NCI-H345 treated with DMSO at 0.1 percent for 48 hours (cell line): Measurements from ENCODE around the gene RPS21.
A peak's percentile ranks its signal among the peaks of the same experiment; 100 is the strongest.

Experiments
- DNase-seq: peaks from one replicate; lab custom pipeline; 2025; ENCODE audit not compliant: unreplicated experiment; lab: John Stamatoyannopoulos, UW

The RPS21 gene

DNA sequence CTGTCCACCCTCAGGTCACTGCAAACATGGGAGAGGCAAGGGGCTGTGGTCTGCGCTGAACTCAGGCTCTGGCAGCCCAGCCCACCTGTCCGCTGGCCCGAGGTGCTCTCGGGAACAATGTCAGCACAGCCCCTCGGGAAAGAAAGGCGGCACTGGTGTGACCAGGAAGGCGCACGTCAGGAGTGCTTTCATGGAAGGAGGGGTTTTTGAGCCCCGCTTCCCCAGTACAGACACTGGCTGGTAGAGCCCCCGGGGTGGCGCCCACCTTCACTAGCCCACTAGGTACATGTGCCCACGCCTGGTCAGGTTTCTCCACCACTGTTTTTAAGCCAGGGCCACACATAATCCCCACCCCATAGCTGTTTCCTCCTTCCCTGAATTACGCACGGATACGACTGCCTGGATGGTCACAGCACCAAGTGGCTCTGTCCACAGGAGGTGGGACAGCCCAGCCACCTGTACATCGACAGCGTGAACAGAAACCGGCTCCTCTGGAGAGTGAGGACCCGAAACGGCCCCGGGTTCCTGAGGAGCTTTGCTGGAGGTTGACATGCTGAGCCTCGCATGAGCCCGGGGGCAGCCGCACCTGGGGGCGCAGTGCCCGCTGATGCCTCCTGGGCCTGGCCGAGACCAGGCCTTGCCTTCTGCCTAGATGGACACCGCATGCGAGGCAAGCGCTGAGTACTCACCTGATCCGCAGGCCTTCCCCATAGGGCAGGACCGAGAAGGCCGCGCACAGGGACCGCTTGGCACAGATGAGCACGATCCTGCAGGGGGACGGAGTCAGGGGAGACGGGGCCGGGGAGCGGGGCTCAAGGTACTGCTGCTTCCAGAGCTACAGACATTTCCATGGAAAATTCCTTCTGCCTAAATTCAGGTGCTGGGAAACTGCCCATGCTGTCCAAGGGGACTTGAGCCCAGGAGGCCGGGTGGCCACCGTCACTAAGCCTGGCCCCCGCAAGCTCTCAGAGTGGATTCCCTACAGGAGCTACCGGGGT is 7.6 kb downstream of the RPS21 start:
- DNase-seq: no peak

DNA sequence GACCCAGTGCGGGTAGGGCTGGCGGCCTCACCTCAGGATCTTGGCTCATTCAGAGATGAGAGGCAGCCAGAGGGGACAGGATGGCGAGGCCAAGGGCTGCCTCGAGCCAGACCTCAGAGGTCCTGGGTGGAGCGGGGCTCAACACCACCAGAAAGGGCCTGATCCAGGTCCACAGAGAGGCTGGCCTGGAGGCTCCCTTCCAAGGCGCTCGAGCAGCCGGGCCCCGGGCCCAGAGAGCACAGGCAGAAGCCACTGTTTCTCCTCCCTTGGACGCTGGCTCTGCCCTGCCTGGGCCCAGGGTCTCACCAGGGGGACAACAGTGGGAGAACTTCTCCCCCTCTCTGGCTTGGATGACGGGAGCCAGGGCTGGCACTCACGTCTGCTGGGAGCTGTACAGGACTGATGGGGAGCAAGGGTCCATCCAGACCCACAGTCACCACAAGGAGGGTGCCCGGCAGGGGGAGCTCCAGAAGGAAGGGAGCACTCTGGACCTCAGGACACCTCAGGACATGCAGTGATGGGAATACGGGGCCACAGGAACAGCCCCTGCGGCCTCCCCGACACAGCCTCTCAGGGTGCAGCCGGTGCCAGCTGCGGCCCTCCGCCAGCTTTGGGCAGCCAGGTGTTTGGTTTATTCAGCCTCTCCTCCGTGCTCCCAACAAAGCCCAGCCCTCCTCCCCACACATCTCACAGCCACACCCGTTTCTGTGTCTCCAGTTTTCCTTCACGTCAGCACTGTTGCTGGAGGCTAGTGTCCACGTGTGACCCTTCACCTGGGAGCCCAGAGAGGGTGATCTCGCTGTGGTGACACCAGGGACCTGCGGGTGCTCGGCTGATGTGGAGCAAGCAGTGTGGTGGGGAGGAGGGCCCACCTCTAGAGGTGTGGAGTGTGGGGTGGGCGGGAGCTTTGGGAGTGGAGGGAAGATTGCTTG is 8.7 kb downstream of the RPS21 start:
- DNase-seq: no peak

DNA sequence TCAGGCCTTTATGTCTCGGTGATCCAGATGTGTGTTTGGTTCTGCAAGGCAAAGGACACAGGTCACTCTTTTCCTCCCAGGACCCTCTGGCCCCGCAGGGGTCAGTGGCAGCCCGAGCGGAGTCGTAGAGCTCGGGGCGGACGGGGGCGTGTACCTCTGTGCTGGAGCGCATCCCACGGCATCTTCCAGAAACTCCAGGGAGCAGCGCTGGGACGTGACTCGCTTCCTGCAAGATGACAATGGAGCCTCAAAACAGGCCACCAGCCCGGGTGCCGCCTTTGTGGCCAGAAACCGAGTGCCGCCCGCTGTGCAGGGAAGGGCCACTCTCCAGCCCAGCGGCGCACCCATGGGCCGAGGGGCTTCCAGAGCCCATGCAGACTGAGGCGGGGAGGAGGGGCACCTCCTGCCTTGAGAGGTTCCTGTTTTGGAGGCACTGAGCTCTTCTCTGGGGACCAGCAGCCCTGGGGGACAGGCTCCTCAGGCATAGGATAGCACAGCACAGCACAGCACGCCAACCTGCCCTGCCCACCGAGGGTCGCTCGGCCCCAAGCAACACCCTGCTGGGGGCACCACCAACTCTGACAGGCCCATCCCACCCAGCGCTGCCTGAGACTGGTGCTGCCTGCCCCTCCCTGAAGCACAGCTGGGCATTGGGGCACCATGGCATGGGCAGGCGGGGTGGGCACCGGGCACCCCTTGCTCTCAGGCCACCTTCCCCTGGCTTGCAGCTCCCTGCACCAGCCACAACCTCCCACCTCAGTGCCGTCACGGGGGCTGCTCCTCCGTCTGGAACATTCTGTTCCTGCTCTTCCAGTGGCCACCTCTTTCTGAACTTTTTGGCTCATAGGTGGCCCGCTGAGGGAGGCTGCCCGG is 9.7 kb downstream of the RPS21 start:
- DNase-seq: no peak

DNA sequence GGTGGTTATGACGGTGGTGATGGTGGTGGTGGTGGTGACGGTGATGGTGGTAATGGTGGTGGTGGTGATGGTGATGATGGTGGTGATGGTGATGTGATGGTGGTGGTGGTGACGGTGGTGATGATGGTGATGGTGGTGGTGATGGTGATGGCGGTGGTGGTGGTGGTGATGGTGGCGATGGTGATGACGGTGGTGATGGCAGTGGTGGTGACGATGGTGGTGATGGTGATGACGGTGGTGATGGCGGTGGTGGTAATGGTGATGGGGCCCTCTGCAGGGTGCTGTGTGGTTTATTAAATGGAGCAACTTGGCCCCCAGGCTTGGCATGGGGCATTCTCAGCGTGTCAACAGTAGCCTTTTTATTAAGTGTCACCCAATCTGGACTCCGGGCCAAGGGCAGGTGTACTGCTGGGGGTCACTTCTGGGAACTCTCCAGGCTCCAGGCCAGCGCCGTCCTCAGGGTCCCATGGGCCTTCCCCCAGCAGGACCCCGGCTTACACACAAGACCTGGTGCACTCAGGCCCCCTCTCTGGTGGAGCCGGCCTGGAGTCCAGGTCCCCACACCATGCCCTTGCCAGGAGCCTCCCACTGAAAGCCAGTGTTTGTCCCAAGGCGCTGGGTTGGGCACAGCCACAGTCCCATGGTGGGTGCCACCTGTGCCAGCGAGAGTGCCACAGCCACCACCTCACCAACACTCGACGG is 11.4 kb downstream of the RPS21 start:
- no peak for DNase-seq

DNA sequence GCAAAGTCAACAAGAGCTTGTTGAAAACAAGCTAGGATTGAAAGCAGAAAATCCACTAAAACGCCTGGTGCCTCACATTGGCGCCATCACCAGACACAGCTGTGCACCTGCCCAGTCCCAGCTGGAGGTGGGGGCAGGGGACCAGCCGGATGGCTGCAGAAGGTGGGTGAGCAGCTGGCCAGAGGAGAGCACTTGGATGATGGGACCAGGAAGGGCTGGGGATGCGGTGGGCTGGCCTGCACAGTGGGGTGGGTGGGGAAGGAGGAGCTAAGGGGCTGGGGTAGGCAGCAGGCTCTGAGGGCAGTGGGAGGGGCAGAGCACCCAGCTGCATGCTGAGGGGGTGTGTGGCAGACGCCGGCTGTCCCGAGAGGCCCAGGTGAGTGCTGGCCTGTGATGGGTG is 13.1 kb downstream of the RPS21 start:
- no peak for DNase-seq

DNA sequence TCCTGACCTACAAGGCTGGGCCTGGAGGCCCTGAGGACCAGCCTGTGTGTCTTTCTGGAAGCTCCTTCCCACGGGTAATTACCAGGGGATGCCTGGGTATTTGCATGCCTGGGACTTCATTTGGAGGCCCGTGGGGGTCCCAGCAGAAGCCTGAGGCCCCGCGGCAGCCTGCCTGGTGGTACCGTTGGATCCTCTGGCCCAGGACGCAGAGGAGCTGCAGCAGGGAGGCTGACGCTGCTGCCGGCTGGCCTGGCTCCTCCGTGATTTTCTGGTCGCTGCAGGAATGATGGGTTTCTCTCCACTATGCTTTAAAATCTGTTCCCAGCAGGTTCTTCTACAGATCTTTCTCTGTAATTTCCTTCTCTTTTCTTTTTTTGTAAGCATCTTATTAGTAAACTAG is 13.6 kb downstream of the RPS21 start:
- no peak for DNase-seq

DNA sequence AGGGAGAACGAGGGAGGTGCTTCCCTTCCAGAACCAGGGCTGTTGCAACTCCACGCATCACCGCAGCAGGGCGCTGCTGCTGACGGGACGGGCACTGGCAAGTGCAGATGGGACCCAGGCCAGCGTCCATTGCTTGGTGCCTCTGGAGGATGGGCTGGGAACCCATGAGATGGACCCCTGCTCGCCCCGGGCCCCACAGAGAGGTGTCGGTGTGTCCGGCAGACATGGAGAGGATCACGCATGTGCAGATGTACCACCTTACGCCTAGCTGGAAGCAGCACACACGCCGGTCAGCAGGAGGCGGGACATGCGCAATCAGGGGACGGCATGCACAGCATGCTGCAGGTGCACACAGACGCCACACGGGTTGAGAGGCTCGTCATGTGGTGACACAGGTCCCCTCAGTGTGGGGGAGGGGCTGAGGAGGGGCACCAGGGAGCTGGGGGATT is 14.5 kb downstream of the RPS21 start:
- DNase-seq: no peak

DNA sequence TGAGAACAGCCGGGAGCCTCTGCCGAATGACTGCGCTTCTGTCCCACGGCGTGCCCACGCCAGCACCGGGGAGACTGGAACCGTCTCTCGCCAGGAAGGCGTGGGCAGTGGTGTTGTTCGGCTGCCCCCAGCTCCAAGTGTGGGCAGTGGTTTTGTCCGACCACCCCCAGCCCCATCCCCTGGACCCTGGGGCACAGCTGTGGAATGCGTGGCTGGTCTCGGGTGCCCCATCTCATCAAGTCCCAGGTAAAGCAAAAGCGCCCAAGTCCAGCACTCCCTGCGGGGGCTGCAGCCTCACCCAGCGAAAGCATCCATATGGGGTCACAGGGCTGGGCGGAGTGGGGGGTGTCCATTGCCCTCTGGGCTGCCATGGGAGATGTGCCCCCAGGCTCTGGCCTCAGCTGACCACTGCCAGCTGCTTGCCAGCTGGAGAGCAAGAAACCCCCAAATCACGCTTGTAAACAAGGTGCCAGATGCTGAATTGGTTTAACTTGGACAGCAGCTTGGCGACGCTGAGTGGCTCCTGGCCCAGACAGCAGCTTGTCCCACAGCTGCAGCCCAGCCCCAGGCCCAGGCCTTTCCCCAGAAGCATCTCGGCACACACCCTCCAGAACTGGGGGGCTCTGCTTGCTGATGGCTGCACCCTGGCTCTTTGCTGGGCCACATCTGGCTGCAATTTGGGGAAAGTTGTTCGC is 15.7 kb downstream of the RPS21 start:
- DNase-seq: no peak

DNA sequence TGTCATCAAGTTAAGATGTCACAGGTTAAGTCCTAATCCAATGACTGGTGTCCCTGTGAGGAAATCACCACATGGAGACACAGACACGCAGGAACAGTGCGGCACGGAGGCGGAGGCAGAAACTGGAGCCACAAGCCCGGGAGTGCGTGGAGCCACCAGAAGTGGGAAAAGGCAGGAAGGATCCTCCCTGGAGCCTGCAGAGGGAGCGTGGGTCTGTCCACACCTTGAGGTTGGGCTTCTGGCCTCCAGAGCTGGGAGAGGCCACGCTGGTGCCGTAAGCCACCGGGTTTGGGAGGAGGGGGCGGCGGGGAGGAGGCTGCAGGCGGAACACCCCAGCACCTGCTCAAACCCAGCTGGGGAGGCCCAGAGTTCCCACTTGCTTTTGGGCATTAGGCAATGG is 16.4 kb downstream of the RPS21 start:
- DNase-seq: no peak

DNA sequence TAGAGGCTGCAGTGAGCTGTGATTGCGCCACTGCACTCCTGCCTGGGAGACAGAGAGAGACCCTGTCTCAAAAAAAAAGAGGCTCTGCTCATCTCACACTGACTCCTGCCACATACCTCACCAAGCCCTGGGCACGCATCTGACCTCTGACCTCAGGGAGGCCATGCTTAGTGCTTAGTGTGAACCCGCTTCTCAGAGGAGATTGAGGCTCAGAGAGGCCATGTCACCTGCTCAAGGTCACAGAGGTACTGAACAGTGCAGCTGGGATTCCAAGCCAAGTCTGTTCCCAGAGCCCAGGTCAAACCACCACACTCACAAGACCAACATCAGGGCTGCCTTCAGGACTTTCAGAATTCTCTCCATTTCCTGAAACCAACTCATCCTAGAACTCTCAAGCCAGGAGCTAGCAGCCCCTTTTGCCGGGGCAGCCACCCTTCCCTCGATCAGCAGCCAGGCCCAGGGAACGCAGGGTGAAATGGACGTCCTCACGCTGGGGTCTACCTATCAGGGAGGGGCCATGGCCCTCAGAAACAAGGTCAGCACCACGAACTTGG is 17.3 kb downstream of the RPS21 start:
- DNase-seq: no peak

DNA sequence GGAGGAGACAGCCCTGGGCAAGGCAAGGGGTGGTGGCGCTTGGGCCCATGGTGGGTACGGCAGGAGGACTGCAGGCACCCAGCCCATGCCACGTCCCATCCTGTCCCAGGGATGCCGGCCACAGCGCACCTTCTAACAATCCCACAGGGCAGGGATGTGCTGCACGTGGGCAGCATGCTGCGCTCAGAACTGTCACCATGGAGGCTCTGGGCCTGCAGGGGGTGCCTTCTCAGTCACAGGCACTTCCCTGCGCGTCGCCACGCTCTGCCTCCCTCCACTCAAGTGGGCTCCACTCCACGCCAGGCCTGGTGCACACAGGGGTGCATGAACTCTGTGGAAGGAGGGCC is 17.8 kb downstream of the RPS21 start:
- no peak for DNase-seq

DNA sequence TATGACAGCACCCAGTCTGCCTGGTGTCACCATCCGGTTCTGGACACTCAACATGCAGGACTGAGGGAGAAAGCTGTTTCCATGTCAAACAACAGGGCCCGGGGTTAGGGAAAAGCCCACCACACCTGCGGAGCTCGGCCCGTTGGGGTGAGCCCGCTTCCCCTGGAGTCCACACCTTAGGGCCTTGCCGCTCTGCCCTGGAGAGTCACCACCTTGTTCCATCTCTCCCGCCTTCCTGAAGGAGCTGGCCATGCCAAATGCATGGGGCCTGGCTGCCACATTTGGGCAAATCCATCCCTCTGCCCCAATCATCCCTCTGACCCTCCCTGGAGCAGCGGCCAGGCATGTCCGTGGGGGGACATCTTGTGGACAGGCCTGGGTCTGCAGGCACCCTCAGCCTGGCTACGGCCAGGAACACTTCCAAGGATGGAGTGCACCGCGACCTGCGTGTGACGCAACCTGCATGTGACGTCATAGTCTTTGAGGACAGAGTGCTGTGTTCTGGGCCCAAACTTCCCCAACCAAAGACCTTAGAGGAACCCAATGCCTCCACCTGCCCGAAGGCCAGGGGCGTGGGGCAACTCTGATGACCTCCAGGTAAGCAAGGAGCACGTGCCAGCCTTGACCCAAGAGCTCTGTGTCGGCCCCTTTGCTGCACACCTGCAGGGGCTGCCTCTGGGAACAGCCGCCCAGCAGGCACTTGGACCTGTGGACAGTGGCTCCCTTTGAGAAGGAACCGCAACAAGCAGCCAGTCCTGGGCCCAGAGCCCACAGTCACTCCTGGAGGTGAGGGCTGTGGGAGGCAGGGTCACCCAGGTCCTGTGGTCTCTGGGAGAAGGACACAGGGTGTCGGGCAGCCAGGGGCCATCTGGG is 18.4 kb downstream of the RPS21 start:
- DNase-seq: no peak

DNA sequence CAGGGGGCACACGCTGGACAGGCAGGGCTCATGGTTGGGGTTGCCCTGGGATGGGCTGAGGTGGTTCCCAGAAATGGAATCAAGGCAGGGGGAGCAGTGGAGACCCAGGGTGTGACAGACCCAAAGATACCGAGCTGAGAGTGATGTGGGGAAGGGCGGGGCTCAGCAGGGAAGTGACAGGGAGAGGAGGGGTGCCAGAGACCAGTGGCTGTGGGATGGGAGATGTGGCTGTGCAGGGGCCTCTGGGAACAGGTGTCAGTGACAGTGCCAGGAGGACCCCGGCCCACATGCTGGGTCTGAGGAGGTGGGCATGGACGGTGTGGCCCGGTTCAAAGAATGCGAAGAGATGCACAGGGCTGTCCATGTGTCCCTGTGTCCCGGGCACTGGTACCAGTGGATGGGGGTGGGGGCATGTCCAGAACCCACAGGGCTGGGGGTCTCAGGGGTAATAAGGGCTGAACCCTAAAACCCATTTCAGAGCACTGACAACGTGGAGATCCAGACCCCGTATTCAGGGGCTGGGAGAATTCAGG is 19.1 kb downstream of the RPS21 start:
- DNase-seq: no peak

DNA sequence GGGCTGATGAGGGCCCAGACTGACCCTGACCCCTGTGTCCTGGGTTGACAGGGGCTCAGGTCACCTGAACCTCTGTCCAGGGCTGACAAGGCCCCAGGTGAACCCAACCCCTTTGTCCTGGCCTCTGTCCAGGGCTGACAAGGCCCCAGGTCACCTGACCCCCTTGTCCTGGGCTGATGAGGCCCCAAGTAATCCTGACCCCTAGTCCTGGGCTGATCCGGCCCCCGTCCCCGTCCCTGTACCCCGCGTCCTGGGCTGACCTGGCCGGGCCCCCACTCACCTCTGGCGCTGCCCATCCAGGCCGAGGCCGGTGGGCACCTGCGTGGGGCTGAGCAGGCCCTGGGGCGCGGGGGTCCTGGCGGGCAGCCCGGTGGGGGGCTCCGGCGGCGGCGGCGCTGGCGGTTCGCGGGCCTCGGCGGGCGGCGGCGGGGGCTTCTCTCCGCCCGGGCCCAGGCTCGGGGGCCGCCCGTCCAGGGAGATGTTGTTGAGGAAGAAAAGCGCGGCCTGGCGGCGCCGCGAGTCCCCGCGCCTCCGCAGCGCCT is 19.8 kb downstream of the RPS21 start:
- no peak for DNase-seq

DNA sequence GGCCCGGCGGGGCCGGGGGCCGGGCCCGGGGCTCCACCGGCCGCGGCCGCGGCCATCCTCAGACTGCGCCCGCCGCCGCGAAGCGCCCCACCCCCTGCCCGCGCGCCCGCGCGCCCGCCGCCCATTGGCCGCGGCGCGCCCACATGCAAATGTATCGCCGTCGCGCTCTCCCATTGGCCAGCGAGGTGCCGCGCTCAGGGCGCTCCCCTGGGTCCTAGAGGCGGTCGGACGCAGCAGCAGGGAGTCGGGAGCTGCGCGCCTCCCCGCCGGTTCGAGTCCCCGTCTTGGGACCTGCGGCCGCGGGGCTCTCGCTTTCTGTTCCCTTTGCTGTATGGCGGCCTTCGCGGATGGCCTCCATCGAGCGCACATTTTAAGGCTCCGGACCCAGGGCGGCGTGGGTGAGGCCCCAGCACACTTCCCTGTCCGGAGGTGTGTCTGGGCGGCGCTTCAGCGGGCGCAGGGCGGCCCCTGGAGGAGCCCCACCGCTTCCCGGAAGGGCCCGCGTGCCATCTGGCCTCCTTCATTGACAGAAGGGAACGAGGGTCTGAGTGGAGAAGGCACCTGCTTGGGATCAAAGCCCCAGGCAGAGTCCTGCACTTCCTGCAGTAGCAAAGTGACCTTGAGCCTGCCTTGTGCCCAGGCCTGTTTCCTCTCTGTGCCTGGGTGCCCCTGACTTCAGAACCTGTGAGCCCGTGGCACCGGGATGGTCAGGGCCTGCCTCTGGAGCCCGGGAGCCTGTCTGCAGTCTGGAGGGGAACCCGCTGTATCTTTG is 20.5 kb downstream of the RPS21 start, which contains the start of gene CABLES2:
Gene CABLES2, minus strand, starts transcription at position 65 of the 772 bp plus-strand sequence. Its CDS starts 9 bp downstream, at position 56.
- peak; percentile 91 for DNase-seq

DNA sequence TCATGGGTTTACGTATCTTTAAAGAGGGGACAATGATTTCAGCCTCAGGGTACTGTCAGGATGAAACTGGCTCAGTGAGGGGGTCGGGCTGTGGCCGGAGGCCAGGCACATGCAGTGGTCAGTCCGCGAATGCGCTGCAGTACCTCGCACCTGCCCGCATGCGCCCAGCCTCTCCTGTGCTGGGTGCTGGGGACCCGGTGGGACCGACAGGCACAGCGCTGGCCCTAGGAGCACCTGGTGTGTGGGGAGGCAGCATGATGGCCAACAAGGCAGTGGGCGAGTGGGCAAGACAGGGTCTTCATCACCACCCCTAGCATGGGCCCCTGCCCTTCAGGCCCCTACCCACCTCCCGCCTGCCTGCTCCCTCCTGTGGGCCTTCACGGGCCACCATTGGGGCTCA is 21.2 kb downstream of the RPS21 start:
- DNase-seq: no peak

DNA sequence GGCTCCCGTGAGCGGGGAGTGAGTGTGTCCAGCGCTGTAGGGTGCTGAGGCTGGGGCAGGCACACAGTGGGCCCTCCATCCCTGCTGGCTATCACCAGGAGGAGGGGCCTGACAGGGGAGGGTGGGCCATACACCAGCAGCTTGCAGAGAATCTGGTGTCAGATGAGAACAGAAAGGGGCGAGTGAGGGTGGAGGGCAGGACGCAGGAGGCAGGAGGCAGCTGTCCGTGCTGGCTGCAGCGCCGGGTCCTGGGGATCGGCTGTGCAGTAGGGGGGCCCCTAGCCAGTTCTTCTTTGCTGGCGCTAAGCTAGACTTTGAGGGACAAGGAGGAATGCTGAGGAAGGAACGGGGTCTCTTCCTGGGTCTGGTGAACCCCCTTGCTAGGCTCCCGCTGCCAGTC is 21.7 kb downstream of the RPS21 start:
- DNase-seq: no peak
